ENCODE results near the gene PTPRJ. TPM values are rescaled to one million over a fixed set of nuclear protein-coding genes. Genes with fewer than 3 reads are reported as not detected.

PTPRJ gene
- total and polyA plus RNA-seq, 9 of the 15 experiments (the other 6 are each of a cell fraction or from before 2014, with no cell fraction given): 0.56 to 10.7 (median 4.8) TPM

DNA sequence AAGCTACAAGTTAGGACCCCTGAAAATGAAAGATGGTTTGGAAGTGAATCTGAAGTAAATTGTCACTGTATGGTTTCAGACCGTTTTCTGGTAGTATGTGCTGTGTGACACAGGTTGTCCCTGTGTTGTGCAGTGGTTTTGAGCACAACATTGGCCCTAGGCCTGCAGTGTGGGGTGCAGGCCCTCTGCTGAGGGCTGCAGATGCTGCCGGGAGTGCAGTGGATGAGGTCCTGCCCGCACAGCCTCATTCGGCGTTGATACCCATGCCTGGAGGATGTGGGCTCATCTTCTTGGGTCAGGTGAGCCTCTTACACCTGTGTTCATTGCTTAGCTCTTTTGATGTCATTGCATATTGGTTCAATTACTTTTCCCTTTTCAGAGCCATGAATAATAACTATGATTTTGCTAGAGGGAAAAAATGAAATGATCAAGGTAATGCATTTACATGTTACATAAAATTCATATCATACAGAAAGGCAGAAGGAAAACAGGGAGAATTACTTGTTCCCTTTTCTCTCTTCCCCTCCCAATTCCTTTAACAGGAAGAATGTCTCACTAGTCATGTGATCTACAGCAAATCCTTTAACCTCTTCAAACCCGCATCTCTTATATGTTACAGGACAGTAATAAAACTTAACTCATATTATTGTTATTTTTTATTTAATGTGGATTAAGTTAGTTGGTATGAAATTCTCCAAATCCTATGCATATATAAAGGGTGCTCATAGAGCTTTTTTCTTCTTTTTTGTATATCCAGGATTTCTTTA is 48.7 kb downstream of the PTPRJ start:
- DNase-seq (ENCODE audit: extremely low read depth in 1 of 4, low spot score in 3 of 4): no peak
- no peak for FAIRE-seq
- H2AFZ ChIP-seq (ENCODE audit: low read depth, low read length): no peak overlapping the region
- H3K9me3 ChIP-seq (replicated peaks; ENCODE audit: control insufficient read depth, insufficient read depth, low read depth, low read length): no peaks in the 10 kb centered on the region
- in situ Hi-C loops (cut with MboI): no loop called here
- no peaks in the 10 kb centered on the region; a peak in 1 of 5 replicates for H3K4me1 ChIP-seq (replicated peaks in 1 of 2; ENCODE audit: control insufficient read depth in 2 of 2, insufficient read depth in 2 of 2, low read length in 2 of 2)
- no peak overlapping the region for H3K4me3 ChIP-seq
- no peaks in the 10 kb centered on the region for H3K27me3 ChIP-seq (ENCODE audit: control insufficient read depth in 2 of 2, insufficient read depth in 2 of 2, low read length in 2 of 2)
- no peak; the same call in 2 of the 3 replicates for ATAC-seq
- WGBS (ENCODE audit: insufficient coverage, low coverage, missing lambda C conversion rate): 59% methylated on average over 6 of the region's 6 CpGs
- no peaks in the 10 kb centered on the region for H3K36me3 ChIP-seq (ENCODE audit: control insufficient read depth, insufficient read depth, low read length)
- TF ChIP-seq, protein P1, sequence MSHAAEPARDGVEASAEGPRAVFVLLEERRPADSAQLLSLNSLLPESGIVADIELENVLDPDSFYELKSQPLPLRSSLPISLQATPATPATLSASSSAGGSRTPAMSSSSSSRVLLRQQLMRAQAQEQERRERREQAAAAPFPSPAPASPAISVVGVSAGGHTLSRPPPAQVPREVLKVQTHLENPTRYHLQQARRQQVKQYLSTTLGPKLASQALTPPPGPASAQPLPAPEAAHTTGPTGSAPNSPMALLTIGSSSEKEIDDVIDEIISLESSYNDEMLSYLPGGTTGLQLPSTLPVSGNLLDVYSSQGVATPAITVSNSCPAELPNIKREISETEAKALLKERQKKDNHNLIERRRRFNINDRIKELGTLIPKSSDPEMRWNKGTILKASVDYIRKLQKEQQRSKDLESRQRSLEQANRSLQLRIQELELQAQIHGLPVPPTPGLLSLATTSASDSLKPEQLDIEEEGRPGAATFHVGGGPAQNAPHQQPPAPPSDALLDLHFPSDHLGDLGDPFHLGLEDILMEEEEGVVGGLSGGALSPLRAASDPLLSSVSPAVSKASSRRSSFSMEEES (CRISPR knock-in tag; IDR thresholded peaks at IDR 0.05): peak; percentile 86
- TF ChIP-seq, protein P2, sequence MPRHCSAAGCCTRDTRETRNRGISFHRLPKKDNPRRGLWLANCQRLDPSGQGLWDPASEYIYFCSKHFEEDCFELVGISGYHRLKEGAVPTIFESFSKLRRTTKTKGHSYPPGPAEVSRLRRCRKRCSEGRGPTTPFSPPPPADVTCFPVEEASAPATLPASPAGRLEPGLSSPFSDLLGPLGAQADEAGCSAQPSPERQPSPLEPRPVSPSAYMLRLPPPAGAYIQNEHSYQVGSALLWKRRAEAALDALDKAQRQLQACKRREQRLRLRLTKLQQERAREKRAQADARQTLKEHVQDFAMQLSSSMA (CRISPR knock-in tag; IDR thresholded peaks at IDR 0.05): no peak
- H3K27ac ChIP-seq (ENCODE audit: extremely low read depth, low read depth, low read length): no peak overlapping the region
- H3K79me2 ChIP-seq (ENCODE audit: control insufficient read depth, insufficient read depth, low read length): no peaks in the 10 kb centered on the region; the same call in 2 of the 3 replicates
- H3K4me2 ChIP-seq (ENCODE audit: insufficient read depth, low read length): no peak overlapping the region
- no peaks in the 10 kb centered on the region for H3K9me1 ChIP-seq (ENCODE audit: control insufficient read depth, insufficient read depth, low read length)
- intact Hi-C loops (cut with micrococcal nuclease): no loop called here
- peak overlapping the region in 1 of 2 experiments; percentile 84; a peak in 1 of 4 replicates for H3K9ac ChIP-seq (ENCODE audit: insufficient read depth in 1 of 2, low read depth in 2 of 2, low read length in 2 of 2)
- H4K20me1 ChIP-seq (replicated peaks; ENCODE audit: control insufficient read depth, insufficient read depth, low read length): no peaks in the 10 kb centered on the region
- ChIA-PET POLR2A (interaction anchor here (0.7 to 1.3 kb wide), 2 partner anchors 23 to 1311 kb away, joined by 3 read pairs; no protein-coding TSS in a partner anchor), CTCF (ENCODE audit: low intra/inter-chr PET ratio) (no interaction called here)
- no TSS peak for BruUV-seq (replicated peaks)

Data from K562 (cell line).